ENCODE results near the gene ASB18.

The ASB18 gene

DNA sequence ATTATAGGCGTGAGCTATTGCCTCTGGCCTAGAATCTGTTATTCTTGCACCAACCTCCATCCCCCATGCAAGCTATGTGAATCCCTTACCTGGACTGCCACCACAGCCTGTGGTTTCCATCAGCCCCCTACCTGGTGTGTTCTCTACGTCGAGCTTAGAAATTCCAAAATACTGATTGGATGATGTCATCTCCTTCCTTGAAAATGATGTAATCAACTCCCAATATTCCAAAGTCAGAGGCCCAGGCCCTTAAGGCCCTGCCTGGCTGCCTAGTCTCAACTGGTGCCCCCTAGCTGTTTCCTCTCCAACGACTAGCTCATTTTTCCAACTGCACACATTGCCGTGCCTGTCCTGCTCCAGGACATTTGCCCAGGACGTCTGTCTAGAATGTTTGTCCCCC, 54.7 kb downstream of the ASB18 start:
- Mint-ChIP-seq H3K4me3 (no peak overlapping the region), H3K4me1 (no peaks in the 10 kb centered on the region), H3K9me3 (peaks cover 9% of the 10 kb centered on the region), H3K36me3 (ENCODE audit: low read depth) (no peaks in the 10 kb centered on the region), H3K27me3 (ENCODE audit: low read depth) (peaks cover 19% of the 10 kb centered on the region), H3K27ac (no peak overlapping the region)
- TF ChIP-seq, protein P1, sequence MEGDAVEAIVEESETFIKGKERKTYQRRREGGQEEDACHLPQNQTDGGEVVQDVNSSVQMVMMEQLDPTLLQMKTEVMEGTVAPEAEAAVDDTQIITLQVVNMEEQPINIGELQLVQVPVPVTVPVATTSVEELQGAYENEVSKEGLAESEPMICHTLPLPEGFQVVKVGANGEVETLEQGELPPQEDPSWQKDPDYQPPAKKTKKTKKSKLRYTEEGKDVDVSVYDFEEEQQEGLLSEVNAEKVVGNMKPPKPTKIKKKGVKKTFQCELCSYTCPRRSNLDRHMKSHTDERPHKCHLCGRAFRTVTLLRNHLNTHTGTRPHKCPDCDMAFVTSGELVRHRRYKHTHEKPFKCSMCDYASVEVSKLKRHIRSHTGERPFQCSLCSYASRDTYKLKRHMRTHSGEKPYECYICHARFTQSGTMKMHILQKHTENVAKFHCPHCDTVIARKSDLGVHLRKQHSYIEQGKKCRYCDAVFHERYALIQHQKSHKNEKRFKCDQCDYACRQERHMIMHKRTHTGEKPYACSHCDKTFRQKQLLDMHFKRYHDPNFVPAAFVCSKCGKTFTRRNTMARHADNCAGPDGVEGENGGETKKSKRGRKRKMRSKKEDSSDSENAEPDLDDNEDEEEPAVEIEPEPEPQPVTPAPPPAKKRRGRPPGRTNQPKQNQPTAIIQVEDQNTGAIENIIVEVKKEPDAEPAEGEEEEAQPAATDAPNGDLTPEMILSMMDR (IDR thresholded peaks at IDR 0.05; ENCODE audit: unreplicated experiment in 3 of 3) = no peak

GRCh38 chr2:236208019-236208926, 55.9 kb downstream of the ASB18 start:
- no peaks in the 10 kb centered on the region for H3K4me1 Mint-ChIP-seq
- peaks cover 9% of the 10 kb centered on the region for H3K9me3 Mint-ChIP-seq
- TF ChIP-seq, protein P1 (IDR thresholded peaks at IDR 0.05; ENCODE audit: unreplicated experiment in 3 of 3) = no peak
- H3K27ac Mint-ChIP-seq = no peak overlapping the region
- no peak overlapping the region for H3K4me3 Mint-ChIP-seq
- no peaks in the 10 kb centered on the region for H3K36me3 Mint-ChIP-seq (ENCODE audit: low read depth)
- H3K27me3 Mint-ChIP-seq (ENCODE audit: low read depth) = peaks cover 19% of the 10 kb centered on the region

- Mint-ChIP-seq H3K36me3 (ENCODE audit: low read depth) (no peaks in the 10 kb centered on the region), H3K4me3 (no peak overlapping the region), H3K27me3 (ENCODE audit: low read depth) (peaks cover 19% of the 10 kb centered on the region), H3K9me3 (peaks cover 9% of the 10 kb centered on the region), H3K4me1 (no peaks in the 10 kb centered on the region), H3K27ac (no peak overlapping the region)
- TF ChIP-seq, protein P1 (IDR thresholded peaks at IDR 0.05; ENCODE audit: unreplicated experiment in 3 of 3) = no peak
Observed at GRCh38 chr2:236207472-236207871, 56.7 kb downstream of the ASB18 start.

GRCh38 chr2:236205867-236206645, 58.1 kb downstream of the ASB18 start:
- Mint-ChIP-seq H3K27ac (no peak overlapping the region), H3K9me3 (peaks cover 12% of the 10 kb centered on the region), H3K27me3 (ENCODE audit: low read depth) (peaks cover 14% of the 10 kb centered on the region), H3K4me3 (no peak overlapping the region), H3K4me1 (no peaks in the 10 kb centered on the region), H3K36me3 (ENCODE audit: low read depth) (no peaks in the 10 kb centered on the region)
- TF ChIP-seq, protein P1 (IDR thresholded peaks at IDR 0.05; ENCODE audit: unreplicated experiment in 3 of 3) = no peak

GRCh38 chr2:236204953-236205352, 59.3 kb downstream of the ASB18 start:
- TF ChIP-seq, protein P1 (IDR thresholded peaks at IDR 0.05; ENCODE audit: unreplicated experiment in 3 of 3) = no peak
- no peak overlapping the region for H3K27ac Mint-ChIP-seq
- no peak overlapping the region for H3K4me3 Mint-ChIP-seq
- H3K36me3 Mint-ChIP-seq (ENCODE audit: low read depth) = no peaks in the 10 kb centered on the region
- H3K9me3 Mint-ChIP-seq = peaks cover 12% of the 10 kb centered on the region
- peaks cover 11% of the 10 kb centered on the region for H3K27me3 Mint-ChIP-seq (ENCODE audit: low read depth)
- no peaks in the 10 kb centered on the region for H3K4me1 Mint-ChIP-seq

All from nephron (organoid).